CD4-positive, alpha-beta T cell treated with Interleukin-17A for 1 hour (primary cell): ENCODE measurements around the gene SMIM38.

ENCODE experiments used
- DNase-seq: peaks from one replicate; pipeline ENCODE4 v3.0.0-alpha.2; 2020

SMIM38 gene

DNA sequence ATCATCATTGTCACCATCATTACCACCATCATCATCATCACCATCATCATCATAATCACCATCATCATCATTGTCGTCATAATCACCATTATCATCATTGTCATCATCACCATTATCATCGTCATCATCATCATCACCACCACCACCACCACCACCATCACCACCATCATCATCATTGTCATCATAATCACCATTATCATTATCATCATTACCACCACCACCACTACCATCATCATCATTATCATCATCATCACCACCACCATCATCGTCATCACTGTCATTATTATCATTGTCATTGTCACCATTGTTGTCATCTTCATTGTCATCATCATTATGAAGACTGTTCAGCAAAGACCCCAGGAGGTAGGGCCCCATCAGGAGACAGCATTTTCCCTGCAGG, 33.3 kb downstream of the SMIM38 start:
- no peak for DNase-seq

- no peak for DNase-seq
Observed at GRCh38 chr11:69190796-69191536, 35.2 kb downstream of the SMIM38 start.

GRCh38 chr11:69192301-69192721, 36.6 kb downstream of the SMIM38 start:
- DNase-seq: no peak

DNA sequence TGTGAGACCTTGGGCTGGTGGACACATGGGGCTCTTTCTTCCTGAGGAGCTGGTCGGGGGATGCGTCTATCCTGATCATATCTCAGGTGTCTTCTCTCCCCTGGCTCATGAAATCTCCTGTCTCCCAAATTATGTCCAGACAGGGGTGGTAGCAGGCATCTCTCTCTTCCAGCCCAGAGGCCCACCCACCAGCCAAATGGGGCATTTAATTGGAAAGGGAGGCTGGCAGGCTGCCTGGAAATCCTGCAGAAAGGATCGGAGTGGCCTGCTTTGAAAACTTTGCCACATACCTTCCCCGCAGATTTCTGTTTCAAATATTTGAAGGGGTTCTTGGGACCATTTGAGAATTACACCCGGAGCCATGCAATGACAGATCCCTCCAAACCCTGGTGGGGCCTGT, 37.4 kb downstream of the SMIM38 start:
- DNase-seq: no peak

- DNase-seq: no peak
Observed at GRCh38 chr11:69193629-69194028, 37.9 kb downstream of the SMIM38 start.

DNA sequence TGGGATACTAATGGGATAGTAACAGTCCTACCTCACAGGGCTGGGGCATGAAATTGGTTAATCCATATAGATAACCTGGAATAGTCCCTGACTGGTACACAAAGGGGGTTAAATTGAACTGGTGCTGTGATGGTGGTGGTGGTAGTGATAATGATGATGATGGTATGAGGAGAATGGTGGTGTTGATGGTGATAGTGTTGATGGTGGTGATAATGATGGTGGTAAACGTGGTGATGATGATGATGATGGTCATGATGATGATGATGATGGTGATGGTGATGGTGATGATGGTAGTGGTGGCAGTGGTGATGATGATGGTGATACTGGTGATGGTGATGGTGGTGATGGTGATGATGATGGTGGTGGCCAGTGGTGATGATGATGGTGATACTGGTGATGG, 38.7 kb downstream of the SMIM38 start:
- DNase-seq: no peak

- no peak for DNase-seq
Observed at GRCh38 chr11:69194956-69195355, 39.2 kb downstream of the SMIM38 start.

GRCh38 chr11:69195824-69196782, 40.4 kb downstream of the SMIM38 start:
- no peak for DNase-seq

GRCh38 chr11:69196783-69197169, 41.0 kb downstream of the SMIM38 start:
- no peak for DNase-seq

GRCh38 chr11:69198891-69199582, 43.3 kb downstream of the SMIM38 start:
- DNase-seq: no peak

DNA sequence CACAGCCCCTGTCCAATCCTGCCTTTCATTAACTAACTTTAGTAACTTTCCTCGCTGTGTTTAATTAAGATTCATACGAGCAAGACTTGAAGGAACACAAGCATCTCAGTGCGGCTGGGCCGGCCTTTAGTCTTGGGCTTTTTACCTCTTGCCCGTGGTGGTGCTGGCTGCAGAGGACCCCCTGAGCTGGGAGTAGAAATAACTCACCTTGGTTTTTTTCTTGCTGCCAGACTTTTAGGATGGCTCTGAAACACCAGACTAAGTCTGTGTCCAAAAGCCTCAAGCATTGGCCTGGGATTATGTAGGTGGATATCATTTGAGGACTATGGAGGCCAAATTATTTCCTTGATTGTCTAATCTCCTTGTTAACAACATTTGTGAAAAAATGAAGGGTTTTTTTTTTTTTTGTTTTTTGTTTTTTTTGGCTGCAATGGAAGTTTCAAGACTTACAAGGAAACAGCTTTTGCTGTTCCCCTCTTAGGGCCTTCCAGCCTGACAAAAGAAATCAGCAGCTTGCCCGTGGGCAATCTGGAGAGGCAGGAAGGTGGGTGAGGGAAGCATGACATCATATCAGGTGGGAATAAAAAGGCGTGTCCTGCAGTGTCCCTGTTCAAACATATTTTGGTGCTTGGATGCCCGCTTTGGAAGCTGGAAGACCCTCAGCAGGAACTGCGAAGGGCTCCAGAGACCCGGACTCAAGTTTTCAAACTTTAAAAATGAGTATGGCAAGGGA, 44.0 kb downstream of the SMIM38 start:
- DNase-seq: no peak

GRCh38 chr11:69200331-69201065, 44.8 kb downstream of the SMIM38 start:
- no peak for DNase-seq

DNA sequence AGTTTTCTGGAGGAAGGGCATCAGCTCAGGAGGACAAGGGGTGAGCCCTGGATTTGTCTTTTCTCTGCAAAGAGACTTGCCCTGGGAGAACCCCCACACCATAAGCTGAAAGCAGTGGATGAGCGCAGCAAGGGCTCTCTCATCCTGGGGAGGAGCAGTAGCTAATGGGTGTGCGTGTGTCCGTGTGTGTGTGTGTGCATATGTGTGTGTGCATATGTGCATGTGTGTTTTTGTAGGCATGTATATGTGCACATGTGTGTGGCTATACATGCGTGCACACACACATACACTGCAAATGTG, 45.3 kb downstream of the SMIM38 start:
- DNase-seq: no peak

DNA sequence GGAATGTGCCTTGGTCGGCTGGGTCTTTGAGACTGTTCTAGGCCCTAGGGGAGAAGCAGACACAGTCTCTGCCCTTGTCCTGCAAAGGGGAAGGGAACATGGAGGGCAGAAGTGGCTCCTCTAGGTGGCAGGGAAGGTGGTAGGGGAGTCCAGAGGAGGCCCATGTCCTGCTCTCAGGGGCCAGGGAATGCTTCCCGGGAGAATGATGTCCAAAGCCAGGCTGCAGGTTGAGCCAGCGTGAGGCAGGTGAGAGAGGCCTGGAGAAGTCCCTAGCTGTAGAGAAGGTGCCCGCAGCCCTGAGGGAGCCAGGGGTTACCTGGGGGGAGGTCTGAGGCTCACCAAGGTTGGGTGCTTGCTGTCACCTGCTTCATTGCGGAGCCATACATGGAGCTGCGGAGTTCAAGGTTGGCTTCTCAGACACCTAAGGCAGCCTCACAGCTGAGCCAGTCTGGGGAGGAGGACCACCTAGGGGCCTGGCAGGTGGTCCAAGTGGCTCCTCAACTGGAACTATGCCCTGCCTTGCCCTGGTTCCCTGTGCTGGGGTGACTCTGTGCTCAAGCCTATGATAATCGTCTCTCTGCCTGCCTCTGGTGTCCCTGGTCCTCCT, 46.1 kb downstream of the SMIM38 start:
- no peak for DNase-seq

- DNase-seq: no peak
Observed at GRCh38 chr11:69202511-69203221, 46.9 kb downstream of the SMIM38 start.

GRCh38 chr11:69203381-69203780, 47.6 kb downstream of the SMIM38 start:
- DNase-seq: no peak

DNA sequence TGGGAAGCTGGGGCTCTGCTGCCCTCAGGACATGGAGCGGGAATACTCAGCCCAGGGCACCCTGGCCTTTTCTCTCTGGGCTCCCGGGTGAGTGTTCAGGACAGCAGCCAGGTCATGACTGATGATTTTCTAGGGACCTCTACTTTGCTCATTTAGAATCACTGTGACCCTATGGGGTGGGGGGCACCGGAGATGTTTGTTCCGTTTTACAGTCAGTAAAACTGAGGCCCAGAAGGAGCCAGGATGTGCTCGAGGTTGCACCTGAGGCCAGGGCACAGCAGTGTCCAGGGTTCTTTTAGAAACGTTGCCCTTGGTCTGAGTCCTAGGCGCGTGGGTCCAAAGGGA, 48.1 kb downstream of the SMIM38 start:
- no peak for DNase-seq

DNA sequence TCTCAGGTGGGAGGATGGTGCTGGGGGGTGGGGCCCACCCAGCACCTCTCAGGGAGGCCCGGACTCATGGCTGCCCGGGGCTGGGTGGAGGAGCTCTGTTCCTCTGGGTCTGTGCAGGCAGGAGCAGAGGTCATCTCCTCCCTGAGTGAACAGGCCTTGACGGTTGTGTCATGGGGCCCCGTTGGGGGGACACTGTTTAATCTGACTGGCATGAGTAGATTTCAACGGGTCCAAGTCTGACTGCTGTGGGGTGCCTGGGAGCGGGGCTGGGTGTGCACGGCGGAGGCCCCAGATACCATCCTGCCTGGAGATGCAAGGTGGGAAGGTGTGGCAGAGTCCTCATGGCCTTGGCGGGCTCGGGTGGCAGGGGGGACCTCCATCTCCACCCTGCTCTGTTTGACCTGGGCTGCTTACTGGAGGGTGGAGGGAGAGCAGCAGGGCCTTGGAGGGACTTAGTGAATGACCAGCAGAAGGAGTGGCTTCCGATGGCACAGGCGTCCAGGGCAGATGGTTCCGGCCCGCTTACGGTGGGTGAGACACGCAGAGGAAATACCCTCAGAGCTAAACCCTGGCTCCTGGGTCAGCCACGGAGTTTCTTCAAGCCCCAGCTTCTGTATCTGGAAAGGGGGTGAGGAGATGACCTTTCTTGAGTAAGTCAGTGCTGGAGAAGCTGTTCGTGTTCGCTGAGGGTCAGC, 48.7 kb downstream of the SMIM38 start:
- no peak for DNase-seq

- no peak for DNase-seq
Observed at GRCh38 chr11:69204941-69205742, 49.4 kb downstream of the SMIM38 start.
